GM18519 (cell line): ENCODE data around the gene CHTF8.
"Not testable (repeated sequence)": the region's sequence is repeated elsewhere in the genome, so short reads cannot be mapped to it uniquely, and the experiment has no call there.

Experiments
- ATAC-seq: cut with Tn5 transposase; IDR thresholded peaks from one replicate; pipeline ENCODE4 v1.9.1; 2021; ENCODE audit warnings: mild to moderate bottlenecking, moderate library complexity; ENCODE audit not compliant: unreplicated experiment, low FRiP score

CHTF8 gene

GRCh38 chr16:69132424-69133252 is at the start of gene CHTF8, which contains the start of gene UTP4:
Gene CHTF8 (minus strand): TSS chr16:69132588. CDS start chr16:69121458, 11,130 bp downstream.
Gene UTP4 (plus strand): TSS chr16:69132649. CDS start chr16:69133460, 811 bp downstream.
- ATAC-seq: peak; percentile 65

GRCh38 chr16:69180011-69180338 is 47.6 kb upstream of the CHTF8 start:
- ATAC-seq: no peak

GRCh38 chr16:69179328-69180010 is 47.1 kb upstream of the CHTF8 start:
- ATAC-seq: no peak

- no peak for ATAC-seq
Observed at GRCh38 chr16:69176033-69176800, 43.8 kb upstream of the CHTF8 start.

GRCh38 chr16:69171325-69172084 is 39.1 kb upstream of the CHTF8 start:
- no peak for ATAC-seq

- no peak for ATAC-seq
Observed at GRCh38 chr16:69169607-69170352, 37.4 kb upstream of the CHTF8 start.

- no peak for ATAC-seq
Observed at GRCh38 chr16:69169051-69169450, 36.7 kb upstream of the CHTF8 start.

- ATAC-seq: no peak
Observed at GRCh38 chr16:69166946-69167930, 34.9 kb upstream of the CHTF8 start.

- ATAC-seq: no peak
Observed at GRCh38 chr16:69166221-69166833, 33.9 kb upstream of the CHTF8 start.

GRCh38 chr16:69165584-69165983 is 33.2 kb upstream of the CHTF8 start:
- no peak for ATAC-seq

- no peak for ATAC-seq
Observed at GRCh38 chr16:69160192-69160591, 27.8 kb upstream of the CHTF8 start.

- ATAC-seq: no peak
Observed at GRCh38 chr16:69157196-69157595, 24.8 kb upstream of the CHTF8 start.

GRCh38 chr16:69150146-69150865 is 17.9 kb upstream of the CHTF8 start:
- ATAC-seq: no peak

- not testable (repeated sequence) for ATAC-seq
Observed at GRCh38 chr16:69149621-69150020, 17.2 kb upstream of the CHTF8 start.

GRCh38 chr16:69145658-69146057 is 13.3 kb upstream of the CHTF8 start:
- no peak for ATAC-seq

GRCh38 chr16:69143116-69143515 is 10.7 kb upstream of the CHTF8 start:
- no peak for ATAC-seq

- no peak for ATAC-seq
Observed at GRCh38 chr16:69141936-69142335, 9.5 kb upstream of the CHTF8 start.
